GM19324 (cell line): Measurements from ENCODE around the gene SYT9.

Experiments used
- ATAC-seq: cut with Tn5 transposase; IDR thresholded peaks from one replicate; pipeline ENCODE4 v1.9.1; 2021; ENCODE audit warnings: mild to moderate bottlenecking, moderate library complexity; ENCODE audit not compliant: unreplicated experiment, low FRiP score

SYT9 gene

DNA sequence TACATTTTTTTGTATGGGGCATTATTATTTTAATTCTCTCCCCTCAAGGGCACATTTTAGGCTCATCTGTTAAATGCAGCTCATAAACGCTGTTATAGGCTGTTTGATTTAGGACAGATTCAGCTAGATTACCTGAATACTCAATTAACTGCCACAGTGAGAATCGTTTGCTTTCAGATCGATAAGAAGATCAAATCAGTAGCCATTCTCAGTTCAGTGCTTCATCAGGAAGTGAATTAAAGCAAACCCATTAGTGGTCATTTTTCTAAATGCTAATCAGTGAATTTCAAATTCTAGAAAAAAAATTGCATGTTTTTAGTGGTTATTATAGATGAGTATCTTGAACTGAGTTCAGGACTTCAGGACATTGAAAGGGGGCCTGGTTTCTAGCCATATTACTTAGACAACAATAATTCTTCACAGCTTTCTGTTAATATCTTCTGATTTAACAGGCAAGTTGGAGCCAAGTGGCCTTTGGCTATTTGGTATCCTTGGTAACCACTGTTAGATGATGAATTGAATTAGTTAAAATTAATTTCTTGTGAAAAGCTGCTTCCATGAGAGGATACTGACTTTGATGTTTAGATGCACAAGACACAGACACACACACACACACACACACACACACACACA is 18.6 kb downstream of the SYT9 start:
- ATAC-seq, result no peak

DNA sequence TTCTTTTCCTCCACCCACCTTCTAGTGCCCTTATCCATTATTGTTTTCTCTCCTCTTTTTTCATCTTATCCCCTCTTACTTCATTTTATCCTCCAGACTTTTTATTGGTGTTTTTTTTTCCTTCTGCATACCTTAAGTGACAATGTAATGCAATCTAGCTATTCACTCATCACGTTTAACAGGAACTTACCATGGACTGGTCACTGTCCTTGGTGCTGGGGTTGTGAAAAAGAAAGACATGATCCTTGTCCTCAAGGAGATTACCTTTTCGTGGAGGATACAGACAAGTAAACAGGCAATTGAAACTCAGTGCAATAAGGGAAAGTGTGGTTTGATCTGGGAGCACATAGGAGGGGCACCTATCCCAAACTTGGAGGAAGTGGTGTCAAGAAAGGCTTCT is 20.7 kb downstream of the SYT9 start:
- no peak for ATAC-seq

DNA sequence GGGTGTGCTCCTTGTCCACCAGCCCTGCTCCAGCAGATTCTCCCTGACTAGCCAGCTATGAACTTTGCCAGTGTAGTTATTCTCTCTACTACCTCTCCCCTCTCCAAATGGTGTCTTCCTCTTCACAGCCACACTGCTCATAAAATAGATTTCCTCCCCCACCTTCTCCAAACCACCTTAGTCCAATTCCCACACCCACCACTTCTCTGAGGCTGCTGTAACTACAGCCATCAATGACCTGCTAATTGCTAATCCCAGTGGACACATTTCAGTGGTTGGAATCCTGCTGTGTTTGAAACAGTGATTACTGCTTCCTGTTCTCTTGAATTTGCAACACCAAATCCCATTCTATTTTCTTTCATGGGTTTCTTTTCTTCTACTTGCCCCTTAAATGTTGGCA is 23.4 kb downstream of the SYT9 start:
- no peak for ATAC-seq

DNA sequence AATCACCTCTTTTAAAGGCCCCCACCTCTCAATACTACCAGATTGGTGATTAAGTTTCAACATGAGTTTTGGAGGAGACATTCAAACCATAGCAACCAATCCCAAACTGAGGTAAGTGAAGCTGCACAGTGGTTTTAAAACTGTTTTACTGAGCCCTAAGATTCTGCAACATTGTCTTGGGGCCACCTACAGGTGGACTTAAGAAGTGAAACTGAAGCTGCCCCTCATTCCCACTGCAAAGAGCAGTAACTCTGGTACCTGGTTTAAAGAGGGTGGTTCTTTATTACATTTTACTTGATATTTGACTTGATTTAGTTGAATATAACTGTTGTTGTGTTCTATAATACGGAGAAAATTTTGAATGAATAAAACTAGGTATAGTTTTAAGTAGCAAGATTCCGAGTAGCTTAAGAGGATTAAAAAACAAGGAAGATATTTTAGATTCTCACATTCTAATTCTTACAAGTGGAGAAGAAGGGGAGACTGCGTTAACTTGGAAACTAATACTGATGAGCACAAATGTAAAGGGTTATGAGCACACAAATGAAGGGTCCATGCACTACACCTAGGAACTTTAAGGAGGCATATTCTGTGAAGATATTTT is 26.7 kb downstream of the SYT9 start:
- ATAC-seq, result no peak

DNA sequence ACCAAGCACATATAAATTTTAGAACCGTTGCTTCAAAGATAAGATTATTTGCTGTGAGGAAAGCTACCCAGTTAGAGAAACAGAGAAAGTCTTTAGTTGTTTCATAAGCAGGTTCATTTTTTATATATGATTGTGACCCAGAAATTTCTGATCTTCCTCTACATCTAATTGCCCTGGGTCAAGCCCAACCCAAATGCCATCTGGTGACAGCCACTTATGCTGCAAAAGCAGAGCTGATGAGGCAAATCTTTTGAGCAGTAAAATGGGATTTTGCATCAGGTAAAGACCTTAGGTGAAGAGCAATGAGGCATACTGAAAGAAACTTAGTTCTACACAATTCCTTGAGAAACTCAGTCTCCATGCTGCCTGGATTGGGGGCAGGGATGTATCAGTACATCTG is 28.0 kb downstream of the SYT9 start:
- ATAC-seq, result no peak

DNA sequence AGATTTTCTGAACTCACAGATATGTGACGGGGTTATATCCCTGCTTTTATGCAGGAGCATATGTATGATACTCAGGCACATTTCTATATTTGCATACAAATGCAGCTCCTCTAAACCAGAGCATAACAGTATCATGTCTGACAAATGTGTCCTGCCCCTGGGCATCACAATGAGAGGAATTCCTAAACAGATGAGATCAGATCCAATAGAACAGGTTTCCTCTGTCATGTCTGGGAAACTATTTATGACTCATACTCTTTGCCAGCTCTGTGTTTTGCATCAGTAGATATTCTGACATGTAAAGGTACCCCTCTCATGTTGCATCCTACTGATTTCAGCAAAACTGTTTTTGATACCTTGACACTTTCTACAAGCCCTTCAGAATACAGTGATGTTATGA is 29.4 kb downstream of the SYT9 start:
- no peak for ATAC-seq

DNA sequence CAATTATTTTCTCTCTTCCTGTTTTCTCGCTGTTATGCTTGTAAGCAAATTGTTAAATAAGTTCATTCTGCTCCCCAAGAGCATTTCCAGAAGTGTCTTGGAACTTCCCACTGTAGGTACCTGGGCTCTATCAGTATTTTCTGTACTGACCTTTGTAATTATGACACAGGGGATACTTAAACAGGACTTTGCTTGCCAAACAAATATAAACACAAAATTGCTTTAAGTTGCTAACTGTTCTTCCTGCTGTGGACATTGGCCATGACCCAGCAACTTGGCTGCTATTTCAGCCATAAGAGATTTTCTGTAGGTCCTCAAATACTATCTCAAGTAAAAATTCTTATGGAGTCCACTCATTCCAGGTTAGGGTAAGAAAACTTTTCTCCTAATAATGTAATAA is 30.1 kb downstream of the SYT9 start:
- ATAC-seq, result no peak

DNA sequence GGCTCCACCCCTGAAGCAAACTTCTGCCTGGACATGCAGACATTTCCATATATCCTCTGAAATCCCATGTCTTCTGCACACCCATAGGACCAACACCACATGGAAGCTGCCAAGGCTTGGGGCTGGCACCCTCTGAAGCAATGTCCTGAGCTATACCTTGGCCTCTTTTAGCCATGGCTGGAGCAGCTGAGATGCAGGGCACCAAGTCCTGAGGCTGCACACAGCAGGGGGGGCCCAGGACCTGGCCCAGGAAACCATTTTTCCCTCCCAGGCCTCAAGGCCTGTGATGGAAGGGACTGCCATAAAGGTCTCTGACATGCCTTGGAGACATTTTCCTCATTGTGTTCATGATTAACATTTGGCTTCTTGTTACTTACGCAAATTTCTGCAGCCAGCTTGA is 34.5 kb downstream of the SYT9 start:
- ATAC-seq, result no peak

DNA sequence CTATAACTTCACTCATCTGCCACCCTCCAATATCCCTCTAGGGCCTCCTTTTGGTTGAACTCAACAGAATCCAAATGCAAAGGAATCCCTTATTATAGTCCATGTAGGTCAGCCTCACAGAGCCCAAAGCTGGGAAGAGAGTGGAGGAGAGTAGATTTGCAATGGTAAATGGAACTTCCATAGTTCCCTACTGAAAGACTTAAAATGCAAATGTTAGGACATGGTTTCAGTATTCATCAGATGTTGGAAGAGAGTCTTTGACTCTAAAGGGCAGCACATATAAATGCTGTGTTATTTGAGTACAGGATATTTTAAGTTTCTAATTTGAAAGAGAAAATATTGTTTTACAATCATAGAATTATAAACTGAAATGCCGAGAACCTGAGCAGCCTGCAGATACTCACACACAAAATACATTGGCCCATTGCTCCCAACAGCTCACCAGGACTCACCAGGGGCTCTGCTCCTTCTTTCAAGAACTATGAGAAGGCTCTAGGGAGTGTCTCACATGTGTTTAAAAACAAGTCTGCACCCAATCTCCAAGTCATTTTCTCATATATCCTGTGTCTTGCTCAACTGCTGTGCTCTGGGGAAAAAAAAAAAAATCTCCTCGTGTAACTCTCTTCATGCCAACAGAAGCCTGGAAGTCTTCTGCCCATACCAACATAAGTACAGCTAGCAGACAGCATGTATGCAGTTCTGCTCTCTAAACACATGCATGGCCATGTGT is 39.6 kb downstream of the SYT9 start:
- ATAC-seq, result no peak

DNA sequence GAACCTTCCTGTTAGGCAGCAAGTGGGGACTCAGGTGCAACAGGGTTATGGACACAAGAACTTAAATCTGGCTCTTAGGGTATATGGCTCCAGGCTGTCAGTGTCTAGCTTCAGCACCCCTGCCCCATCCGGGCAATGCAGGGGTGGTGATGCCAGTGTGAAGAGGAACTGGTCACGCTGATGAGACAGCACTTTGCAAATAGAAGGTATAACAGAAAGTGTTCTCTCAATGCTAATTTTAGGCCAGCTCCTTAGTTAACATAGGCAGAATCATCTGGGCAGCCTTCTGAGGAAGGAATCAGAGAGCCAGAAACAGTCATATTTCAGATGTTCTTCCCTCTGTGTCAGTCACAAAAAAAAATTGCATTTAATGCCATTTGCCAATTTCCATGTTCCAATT is 41.2 kb downstream of the SYT9 start:
- ATAC-seq, result no peak

DNA sequence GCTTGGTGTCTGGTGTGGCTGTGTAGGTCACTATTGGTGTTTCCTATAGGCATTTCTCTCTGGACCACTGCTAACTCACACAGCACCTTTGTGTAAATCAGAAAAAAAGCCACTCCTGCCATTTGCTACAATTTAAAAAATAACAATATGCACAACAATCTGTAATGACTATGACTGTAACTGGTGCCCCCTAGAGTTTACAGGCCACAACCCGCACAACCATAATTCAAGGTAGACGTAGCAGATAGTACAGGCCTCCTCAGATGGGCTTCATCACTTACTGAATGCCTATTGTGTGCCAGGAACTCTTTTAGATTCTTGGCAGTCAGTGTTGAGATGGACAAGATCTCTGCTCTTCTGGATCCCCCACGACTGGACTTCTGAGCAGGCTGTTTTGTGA is 47.7 kb downstream of the SYT9 start:
- ATAC-seq, result no peak

DNA sequence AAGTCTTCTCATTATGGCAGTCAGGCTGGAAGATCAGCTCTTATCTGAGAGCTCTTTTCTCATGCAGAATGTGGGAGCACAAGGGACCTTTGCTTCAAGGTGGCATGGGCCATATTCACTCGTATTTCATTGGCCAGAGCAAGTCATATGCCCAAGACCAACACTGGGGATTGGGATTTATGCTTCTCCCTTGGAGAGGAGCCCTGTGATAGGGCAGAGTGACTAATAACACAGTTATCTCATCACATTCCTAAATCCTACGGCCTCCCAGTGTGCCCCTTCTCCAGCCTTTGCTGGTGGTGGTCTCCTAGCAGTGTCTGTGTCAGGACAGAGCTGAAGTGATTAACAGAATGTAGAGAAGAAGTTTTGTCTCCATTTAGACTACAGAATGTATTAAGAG is 48.6 kb downstream of the SYT9 start:
- ATAC-seq, result no peak

DNA sequence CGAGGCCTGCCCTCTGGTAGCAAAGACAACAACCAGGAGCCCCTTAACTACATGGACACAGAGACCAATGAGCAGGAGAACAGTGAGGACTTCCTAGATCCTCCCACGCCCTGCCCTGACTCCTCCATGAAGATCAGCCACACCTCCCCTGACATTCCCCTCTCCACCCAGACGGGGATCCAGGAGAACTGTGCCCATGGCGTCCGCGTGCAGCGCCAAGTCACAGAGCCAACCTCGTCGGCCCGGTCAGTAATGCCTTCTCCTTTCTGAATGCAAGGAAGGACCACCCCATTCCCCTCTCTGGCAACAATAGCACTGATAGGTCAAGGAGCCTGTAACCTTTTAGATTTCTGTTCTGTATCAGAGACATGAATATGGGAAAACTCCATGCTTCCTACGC is 51.4 kb downstream of the SYT9 start:
- ATAC-seq, result no peak

DNA sequence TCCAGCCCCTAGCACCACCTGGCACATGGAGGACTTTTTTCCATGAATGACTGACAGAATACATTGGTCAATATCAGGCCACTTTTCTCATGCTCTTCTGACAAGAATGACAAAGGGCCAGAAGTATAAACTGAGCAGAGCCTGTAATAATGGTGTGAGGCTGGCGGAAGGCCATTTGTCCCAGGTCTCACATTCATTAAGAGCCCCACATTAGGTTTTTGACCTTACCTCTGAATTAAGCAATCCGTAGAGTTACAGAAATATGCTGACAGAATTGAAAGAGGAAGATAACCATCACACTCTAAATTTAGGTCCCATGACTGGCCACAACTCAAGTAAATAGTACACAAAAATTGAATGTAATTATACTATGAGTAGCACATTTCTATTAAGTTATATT is 55.2 kb downstream of the SYT9 start:
- ATAC-seq, result no peak

DNA sequence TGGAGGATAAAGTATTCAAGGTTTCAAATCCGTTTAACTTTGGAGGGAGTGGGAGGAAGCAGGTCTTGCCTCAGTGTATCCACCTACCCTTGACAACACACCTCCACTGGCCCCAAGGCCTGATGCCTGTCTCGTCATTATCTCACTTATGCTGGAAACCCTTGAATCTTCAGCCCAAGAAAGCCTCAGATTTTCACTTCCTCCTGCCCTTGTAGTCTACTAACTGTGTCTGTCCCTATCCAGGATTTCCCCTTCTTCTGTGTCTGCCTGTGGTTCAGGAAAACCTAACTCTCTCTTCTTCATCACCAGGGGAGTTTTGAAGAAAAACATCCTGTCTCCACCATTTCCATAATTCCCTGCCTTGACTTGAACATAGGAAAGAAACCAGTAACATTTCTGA is 56.1 kb downstream of the SYT9 start:
- no peak for ATAC-seq

DNA sequence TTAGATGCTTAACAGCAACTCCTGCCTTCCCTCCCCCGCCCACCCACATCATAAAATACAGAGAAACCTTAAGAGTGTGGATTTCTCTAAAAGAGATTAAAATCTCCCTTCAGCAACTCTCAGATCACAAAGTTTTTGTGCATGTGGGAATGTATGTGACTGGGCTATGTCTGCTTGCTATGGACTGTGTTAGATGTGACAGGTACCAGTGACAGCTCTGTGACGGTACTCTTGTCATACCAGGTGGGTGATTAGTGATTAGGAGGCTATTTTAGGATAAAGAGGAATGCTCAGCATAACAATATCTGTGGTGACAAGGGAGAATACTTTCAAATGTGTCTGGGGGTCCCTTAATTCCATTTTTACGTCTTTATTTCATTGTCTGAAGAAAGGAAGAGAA is 60.2 kb downstream of the SYT9 start:
- ATAC-seq, result no peak

DNA sequence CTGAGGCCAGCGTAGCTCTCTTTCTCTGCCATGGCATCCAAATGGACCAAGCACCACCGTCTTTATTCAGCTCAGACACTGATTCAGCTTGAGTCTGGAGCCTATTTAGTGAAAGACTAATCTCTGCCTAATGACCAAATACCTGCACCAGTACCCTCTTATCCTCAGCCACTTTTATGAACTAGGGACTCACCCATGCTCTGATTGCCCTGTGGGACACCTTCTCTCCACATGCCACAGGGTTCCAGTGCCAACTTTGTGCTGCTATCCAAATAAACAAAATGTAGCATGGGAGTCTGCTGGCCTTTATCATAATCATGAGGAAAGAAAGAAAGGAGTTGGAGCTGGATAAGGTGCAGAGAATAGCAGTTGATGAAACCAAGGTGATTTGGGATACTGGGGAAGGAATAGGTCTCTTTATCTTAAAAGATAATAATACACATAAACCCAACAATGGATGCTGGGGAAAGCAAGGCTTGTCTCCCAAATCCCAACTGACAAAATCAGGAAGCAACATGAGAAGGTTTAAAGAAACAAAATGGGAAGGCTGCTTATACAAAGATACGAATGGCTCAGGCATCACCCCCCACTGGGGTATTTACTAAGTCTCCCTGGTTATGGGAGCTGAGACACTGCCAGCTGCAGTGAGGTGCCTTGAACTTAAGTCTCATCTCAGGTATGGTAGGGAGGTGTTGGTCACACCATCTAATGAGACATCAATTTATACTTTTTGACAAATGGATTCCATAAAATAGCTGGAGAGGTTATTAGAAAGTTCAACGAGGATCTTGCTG is 63.3 kb downstream of the SYT9 start:
- no peak for ATAC-seq

DNA sequence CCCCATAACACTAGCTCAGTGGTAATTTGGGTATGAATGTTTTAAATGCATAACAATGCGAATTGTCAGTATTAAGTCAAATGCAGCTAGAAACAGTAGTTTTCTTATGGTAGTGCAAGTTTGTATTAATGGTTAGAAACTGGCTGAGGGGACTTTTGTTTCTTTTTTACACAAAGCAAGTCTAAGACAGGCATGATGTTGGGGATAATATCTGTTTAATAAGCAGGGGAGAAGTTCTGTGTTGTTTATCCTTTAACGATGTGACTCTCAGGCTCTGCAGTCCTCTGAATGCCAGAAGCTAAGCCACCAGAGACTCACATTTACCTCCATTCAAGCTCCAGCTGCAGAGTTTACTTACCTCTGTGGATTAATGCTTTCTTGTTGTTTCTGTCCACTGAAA is 67.8 kb downstream of the SYT9 start:
- no peak for ATAC-seq

DNA sequence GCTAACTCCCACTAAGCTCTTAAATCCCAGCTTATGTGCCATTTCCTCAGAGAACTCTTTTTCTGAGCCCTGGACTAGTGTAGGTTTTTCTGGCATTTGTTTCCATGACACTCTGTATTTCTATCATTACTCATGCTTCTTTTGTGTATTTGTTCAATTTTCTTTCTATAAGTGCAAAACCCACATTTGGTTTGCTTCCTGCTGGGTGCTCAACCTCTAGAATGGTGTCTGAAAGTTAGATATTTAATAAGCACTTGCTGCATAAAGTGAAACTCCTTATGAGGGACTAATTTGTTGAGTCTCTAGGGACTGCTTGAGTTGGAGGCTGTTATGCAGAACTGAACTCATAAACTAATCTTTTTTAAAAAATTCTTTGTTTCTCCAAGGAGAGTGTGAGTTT is 68.6 kb downstream of the SYT9 start:
- no peak for ATAC-seq

DNA sequence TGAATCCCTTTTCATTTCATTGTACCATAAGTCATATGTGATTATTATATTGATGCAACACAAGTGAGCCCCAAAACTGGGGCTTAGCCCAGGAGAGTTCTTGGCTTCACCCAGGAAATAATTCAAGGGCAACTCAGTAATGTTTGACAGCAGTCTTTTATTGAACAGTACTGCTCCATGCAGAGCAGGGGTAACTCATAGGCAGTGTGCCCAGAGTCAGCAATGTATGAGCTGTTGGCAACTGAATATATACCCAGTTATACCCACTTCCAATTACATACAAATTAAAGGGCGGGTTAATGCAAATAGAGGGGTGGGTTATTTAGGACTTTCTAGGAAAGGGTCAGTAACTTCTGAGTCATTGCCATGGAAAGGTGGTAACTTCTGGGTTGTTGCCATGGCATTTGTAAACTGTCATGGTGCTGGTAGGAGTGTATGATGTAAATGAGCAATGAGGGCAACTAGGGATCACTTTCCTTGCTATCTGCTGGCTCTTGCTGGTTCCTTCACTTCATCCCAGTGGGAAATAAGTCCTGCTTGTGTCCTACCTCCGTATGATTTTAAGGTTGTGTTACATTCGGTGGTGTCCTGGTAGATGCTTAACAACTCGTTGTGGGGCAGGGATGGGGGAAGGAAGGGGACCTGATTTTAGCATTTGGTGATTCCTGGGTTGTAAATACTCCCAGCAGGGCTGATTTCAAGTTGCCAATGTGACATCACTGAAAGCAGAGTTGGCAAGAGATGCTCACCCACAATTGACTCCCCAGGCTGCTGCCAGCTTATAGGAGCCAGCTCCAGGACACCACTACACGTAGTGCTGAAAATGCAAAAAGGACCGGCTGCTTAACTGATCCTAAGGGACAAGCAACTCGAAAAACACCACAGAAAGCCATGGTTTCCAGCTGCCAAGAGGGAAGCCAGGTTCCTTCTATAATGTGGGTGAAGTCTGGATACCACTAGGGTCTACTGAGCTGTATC is 70.1 kb downstream of the SYT9 start:
- ATAC-seq, result no peak
